MCF 10A (cell line): ENCODE data around the gene CRNKL1. TPM values are rescaled to one million over a fixed set of nuclear protein-coding genes. Genes with fewer than 3 reads are reported as not detected.

Experiments used
- BruUV-seq: library from RNA; stranded (reverse); fragments of 400-500 nt; replicated peaks from 2 replicates; lab custom pipeline; 2021; lab: Mats Ljungman, UMichigan
- CTCF ChIA-PET: fragments of 300-600 bp; sonication (Branson Sonifier 250); formaldehyde crosslinking; extraction: SDS; loops from one replicate; lab custom pipeline; 2021; ENCODE audit warnings: antibody characterized with exemption, inconsistent platforms; lab: Yijun Ruan, JAX
- POLR2A ChIA-PET: fragments of 300-600, 350-650 bp; sonication (Branson Sonifier 250); formaldehyde crosslinking; extraction: SDS; loops from one replicate; lab custom pipeline; 2020; ENCODE audit warnings: antibody characterized with exemption, inconsistent platforms; lab: Yijun Ruan, JAX
- DNase-seq: peaks from one replicate; pipeline ENCODE4 v3.0.0-alpha.2; 2018; ENCODE audit not compliant: unreplicated experiment
- H3K27ac Mint-ChIP-seq: one replicate; pipeline ENCODE4 v1.8.0; 2022; ENCODE audit warnings: mild to moderate bottlenecking, low read depth, mixed read lengths; ENCODE audit not compliant: unreplicated experiment
- H3K27me3 Mint-ChIP-seq: one replicate; pipeline ENCODE4 v1.8.0; 2022; ENCODE audit warnings: mixed read lengths; ENCODE audit not compliant: insufficient read depth, unreplicated experiment
- H3K36me3 Mint-ChIP-seq: one replicate; pipeline ENCODE4 v1.8.0; 2022; ENCODE audit warnings: mild to moderate bottlenecking, moderate library complexity, mixed read lengths; ENCODE audit not compliant: insufficient read depth, unreplicated experiment
- H3K4me1 Mint-ChIP-seq: one replicate; pipeline ENCODE4 v1.8.0; 2022; ENCODE audit warnings: mixed read lengths; ENCODE audit not compliant: insufficient read depth, unreplicated experiment
- H3K4me3 Mint-ChIP-seq: one replicate; pipeline ENCODE4 v1.8.0; 2022; ENCODE audit warnings: mild to moderate bottlenecking, moderate library complexity, mixed read lengths; ENCODE audit not compliant: unreplicated experiment
- H3K9me3 Mint-ChIP-seq: one replicate; pipeline ENCODE4 v1.8.0; 2022; ENCODE audit warnings: mixed read lengths; ENCODE audit not compliant: unreplicated experiment
- CTCF ChIP-seq: fragments of 200-600 bp; IDR thresholded peaks from one replicate; pipeline ENCODE4 v1.8.0; 2022; ENCODE audit warnings: antibody characterized with exemption, mild to moderate bottlenecking; ENCODE audit not compliant: unreplicated experiment
- intact Hi-C: fragments of 100-400 bp; cut with micrococcal nuclease; formaldehyde crosslinking; loops from 2 replicates; pipeline ENCODE4 v1.14.1; 2022
- total RNA-seq: library from RNA; stranded (reverse); gene quantifications from 2 replicates; pipeline ENCODE4 v1.2.3, GENCODE V29; 2022

CRNKL1 gene
- total RNA-seq, 1 experiment from 2014 or later, result 20.1 TPM

- POLR2A ChIA-PET, result interaction anchor here (1.2 to 5.7 kb wide), 5 partner anchors 11 to 231 kb away, joined by 3 to 27 read pairs (median 9); partner anchors contain the start of genes CFAP61, CRNKL1 and NAA20
- CTCF ChIA-PET, result interaction anchor here (0.7 to 3.9 kb wide), 3 partner anchors 14 to 741 kb away, joined by 3 to 19 read pairs (median 3); partner anchors contain the start of genes CFAP61 and CRNKL1
- Mint-ChIP-seq H3K9me3 (no peaks in the 10 kb centered on the region), H3K4me3 (no peak overlapping the region), H3K36me3 (peaks cover 89% of the 10 kb centered on the region), H3K4me1 (peaks cover 5% of the 10 kb centered on the region), H3K27me3 (no peaks in the 10 kb centered on the region), H3K27ac (no peak overlapping the region)
- intact Hi-C loops, result no loop called here
- DNase-seq, result no peak
- TF ChIP-seq CTCF, result no peak
- BruUV-seq, result no TSS peak
Observed at GRCh38 chr20:20037960-20038359, 14.3 kb downstream of the CRNKL1 start.

GRCh38 chr20:20036756-20037155, 15.5 kb downstream of the CRNKL1 start:
- CTCF ChIA-PET, result no interaction called here
- intact Hi-C loops, result no loop called here
- peaks cover 5% of the 10 kb centered on the region for H3K4me1 Mint-ChIP-seq
- H3K27ac Mint-ChIP-seq, result peak overlapping the region; percentile 37
- peaks cover 89% of the 10 kb centered on the region for H3K36me3 Mint-ChIP-seq
- H3K4me3 Mint-ChIP-seq, result no peak overlapping the region
- POLR2A ChIA-PET, result interaction anchor here (2.8 to 5.7 kb wide), 3 partner anchors 9 to 17 kb away, joined by 17 to 43 read pairs (median 27); partner anchors contain the start of genes CFAP61, CRNKL1 and NAA20
- DNase-seq, result no peak
- no peak for TF ChIP-seq CTCF
- no TSS peak for BruUV-seq
- H3K9me3 Mint-ChIP-seq, result no peaks in the 10 kb centered on the region
- H3K27me3 Mint-ChIP-seq, result no peaks in the 10 kb centered on the region

- no peak overlapping the region for H3K27ac Mint-ChIP-seq
- no peak overlapping the region for H3K4me3 Mint-ChIP-seq
- no peaks in the 10 kb centered on the region for H3K9me3 Mint-ChIP-seq
- intact Hi-C loops, result no loop called here
- H3K27me3 Mint-ChIP-seq, result no peaks in the 10 kb centered on the region
- CTCF ChIA-PET, result interaction anchor here (0.6 to 3.0 kb wide), 3 partner anchors 10 to 739 kb away, joined by 3 to 13 read pairs (median 5); no protein-coding TSS in a partner anchor
- H3K4me1 Mint-ChIP-seq, result peaks cover 5% of the 10 kb centered on the region
- BruUV-seq, result no TSS peak
- POLR2A ChIA-PET, result interaction anchor here (0.6 to 5.1 kb wide), 5 partner anchors 8 to 569 kb away, joined by 4 to 43 read pairs (median 11); partner anchors contain the start of genes CFAP61, CRNKL1 and NAA20
- TF ChIP-seq CTCF, result no peak
- H3K36me3 Mint-ChIP-seq, result peaks cover 83% of the 10 kb centered on the region
- DNase-seq, result no peak
Observed at GRCh38 chr20:20034486-20034885, 17.8 kb downstream of the CRNKL1 start.

- Mint-ChIP-seq H3K27me3 (no peaks in the 10 kb centered on the region), H3K36me3 (peaks cover 86% of the 10 kb centered on the region), H3K27ac (peak overlapping the region; percentile 27), H3K4me1 (no peaks in the 10 kb centered on the region), H3K4me3 (no peak overlapping the region), H3K9me3 (no peaks in the 10 kb centered on the region)
- no peak for TF ChIP-seq CTCF
- ChIA-PET CTCF (interaction anchor here (0.6 to 2.2 kb wide), 5 partner anchors 19 to 737 kb away, joined by 3 to 7 read pairs (median 3); no protein-coding TSS in a partner anchor), POLR2A (interaction anchor here (2.4 to 5.1 kb wide), 4 partner anchors 11 to 20 kb away, joined by 6 to 43 read pairs (median 21); partner anchors contain the start of genes CFAP61, CRNKL1 and NAA20)
- intact Hi-C loops, result no loop called here
- no peak for DNase-seq
- BruUV-seq, result no TSS peak
Observed at GRCh38 chr20:20031790-20032189, 20.5 kb downstream of the CRNKL1 start.
